Midbrain (tissue), 1 donor: ENCODE measurements around the gene PML.
A peak's percentile ranks its signal among the peaks of the same experiment; 100 is the strongest.

Experiments used
- DNase-seq: peaks from one replicate; lab custom pipeline; 2025; lab: John Stamatoyannopoulos, UW

PML gene

DNA sequence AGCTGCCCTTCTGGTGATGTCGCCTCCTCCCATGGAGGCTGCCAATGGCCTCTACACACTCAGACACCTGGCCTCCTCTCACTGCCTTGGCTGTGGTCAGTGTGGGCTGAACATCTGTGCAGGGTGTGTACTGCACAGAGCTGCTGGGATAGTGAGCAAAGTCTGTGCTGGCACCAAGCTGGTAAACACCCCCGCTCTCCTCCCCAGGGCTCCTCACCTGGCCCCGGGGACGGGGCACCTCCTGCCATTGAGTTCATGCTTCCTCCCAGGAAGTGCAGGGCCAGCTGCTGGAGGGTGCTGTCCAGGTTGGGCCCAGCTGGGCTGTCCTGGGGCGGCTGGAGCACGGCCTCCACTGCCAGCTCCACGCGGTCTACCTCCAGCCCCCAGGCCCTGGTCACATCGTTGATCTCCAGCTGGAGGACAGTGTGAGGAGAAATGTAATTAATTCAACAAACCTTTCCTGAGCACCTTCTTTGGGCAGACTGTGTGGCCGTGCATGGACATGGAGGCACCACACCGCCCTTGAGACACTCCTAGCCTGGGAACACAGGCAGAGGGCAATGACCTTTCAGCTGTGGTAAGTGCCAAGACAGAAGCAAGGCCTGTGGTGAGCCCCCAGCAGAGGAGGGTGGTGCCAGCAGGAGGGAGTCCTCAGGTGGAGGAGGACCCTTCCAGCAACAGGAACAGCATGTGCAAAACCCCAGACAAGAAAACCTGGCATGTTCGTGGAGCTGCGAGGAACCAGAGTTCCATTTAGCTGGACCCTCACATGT lies 9.2 kb upstream of the PML start:
- no peak for DNase-seq

- DNase-seq, result no peak
These were observed 8.3 kb upstream of the PML start for GRCh38 chr15:73986055-73986775.

DNA sequence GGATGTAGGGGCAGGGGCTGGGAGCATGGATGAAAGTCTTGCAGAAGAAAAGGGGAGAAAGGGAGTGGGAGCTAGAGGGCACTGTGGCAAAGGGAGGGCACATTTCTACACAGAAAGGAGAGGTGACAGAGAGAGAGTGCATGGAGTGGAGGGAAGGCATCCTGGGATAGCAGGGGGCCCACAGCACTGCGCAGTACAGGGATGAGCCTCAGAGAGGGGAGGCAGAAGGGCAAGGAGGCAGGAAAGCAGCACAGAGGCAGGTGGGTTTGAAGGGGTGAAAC lies 7.8 kb upstream of the PML start:
- DNase-seq, result no peak

DNA sequence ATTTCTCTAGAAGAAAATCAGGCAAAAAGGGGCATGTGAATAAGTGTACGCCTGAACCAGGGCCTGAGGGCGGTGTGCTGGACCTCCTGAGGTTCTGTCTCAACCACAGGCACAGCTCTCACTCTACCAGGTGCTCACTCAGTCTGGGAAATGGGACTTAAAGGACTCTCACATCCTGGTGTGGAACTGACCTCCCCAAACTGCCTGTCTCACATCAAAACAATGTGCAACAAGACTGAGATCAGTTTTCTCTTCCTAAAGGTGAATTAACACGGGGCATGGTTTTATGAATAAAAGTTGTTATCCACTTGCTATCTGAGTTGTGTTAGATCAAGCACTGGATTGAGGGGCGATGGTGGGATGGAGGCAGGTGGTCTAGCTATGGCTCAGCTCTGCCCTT lies 7.3 kb upstream of the PML start:
- DNase-seq, result no peak

GRCh38 chr15:73987681-73988444 lies 6.7 kb upstream of the PML start:
- no peak for DNase-seq

GRCh38 chr15:73988445-73988969 lies 6.0 kb upstream of the PML start:
- no peak for DNase-seq

- DNase-seq, result no peak
These were observed 5.3 kb upstream of the PML start for GRCh38 chr15:73989001-73989798.

GRCh38 chr15:73990250-73991005 lies 4.1 kb upstream of the PML start:
- no peak for DNase-seq

DNA sequence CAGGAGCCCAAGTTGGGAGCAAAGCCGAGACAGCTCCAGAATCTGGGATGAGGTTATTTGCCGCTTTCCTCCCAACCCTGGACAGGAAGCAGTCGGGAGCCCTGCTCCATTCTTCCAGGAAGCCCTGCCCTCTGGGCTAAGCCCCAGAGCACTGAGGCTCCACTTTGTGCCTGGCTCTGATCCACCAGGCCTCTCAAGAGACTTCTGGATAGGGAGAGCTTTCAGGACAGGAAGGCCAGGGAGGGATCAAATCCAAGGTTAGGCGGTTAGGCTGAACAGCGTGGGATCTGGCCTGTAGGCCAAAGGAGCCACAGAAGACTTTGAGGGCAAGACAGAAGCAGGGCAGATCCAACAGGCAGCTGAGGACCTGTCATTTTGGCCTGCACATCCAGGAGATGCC lies 3.3 kb upstream of the PML start:
- peak; percentile 31 for DNase-seq

DNA sequence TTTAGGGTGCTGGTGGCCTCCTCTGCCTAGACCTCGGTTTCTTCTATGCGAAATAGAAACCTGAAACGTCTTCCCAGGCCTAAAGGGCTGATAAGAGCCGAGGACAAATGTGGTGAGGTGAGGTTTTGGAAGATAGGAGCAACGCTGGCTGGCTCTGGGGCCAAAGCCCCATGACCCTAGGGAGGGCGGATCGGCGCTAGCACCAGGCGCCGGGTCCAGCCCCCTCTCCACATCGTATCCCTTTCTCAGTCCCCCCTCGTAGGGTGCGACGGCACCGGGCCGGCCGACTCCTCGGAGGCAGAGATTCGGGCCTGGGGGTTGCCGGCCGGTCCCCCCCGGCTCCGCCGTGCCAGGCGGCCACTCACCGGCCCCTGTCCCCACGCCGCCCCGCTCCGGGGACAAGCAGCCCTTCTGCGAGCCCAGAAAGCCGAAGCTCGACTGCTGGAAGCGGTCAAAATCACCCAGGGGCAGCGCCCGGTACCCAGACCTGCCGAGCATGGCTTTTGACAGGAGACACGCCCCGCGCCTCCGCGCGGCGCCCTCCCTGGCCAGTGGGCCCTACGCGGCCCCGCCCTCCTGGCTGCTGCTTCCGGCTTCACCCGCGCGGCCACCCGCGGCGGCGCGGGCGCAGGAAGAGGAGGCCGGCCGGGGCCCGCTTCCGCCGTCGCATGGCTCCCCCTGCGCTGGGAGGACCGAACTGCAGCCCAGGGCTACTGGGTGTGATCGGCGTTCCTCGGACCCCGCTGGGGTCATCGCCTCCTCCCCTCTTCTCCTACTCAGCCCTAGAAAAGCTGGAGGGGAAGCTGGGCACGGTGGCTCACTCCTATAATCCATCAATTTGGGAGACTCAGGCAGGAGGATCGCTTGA lies 2.6 kb upstream of the PML start, which contains the start of gene STOML1:
STOML1 (minus strand) TSS at position 570 of the 868 bp plus-strand sequence; CDS start at position 498, 72 bp downstream.
- DNase-seq, result peak; percentile 88

DNA sequence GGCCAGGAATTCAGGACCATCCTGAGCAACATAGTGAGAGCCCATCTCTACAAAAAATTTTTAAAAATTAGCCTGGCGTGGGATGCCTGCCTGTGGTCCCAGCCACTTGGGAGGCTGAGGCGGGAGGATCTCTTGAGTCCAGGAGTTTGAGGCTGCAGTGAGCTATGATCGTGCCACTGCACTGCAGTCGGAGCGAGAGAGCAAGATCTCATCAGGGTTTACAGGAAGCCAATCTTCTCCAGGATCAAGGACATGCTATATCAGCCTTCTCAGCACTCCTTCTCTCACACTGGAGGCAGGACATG lies 2.0 kb upstream of the PML start:
- DNase-seq, result no peak

DNA sequence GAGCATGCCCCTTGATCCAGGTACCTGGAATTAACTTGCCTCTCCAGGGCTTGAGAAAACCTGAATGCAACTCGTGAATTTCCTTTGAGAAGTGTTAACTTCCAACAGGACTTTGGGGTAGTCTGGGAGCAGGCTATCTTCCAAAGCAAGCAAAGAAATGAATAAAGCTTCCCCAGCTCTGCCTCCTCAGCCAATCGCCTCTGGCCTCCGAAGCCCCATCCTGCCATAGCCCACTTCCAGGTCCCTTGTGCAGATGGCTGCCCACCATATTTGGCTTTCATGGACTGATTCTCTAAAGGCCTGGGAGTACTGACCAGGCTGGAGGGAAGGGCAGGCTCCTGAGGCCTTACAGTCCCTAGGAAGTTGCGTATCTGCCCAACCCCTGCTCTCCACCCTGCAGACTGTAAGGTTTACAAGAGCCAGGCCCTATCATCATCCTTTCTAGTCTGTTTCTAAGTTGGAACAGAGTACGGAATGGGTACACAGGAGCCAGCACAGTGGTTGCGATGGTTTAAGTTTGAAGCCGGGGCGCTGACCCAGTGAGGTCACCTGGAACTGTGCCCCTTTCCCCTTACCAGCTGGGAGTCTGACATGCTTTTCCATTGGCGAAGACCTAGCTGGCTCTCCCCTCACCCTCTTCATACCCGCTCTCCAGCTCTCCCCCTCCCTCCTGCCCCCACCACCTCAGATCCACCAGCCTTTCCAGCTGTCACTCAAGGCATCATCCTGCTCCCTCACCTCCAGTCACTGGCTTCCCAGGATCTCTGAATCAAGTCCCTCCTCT lies 1.1 kb upstream of the PML start:
- DNase-seq, result no peak

GRCh38 chr15:73994912-73995622 lies 551 bp downstream of the PML start:
- no peak for DNase-seq

GRCh38 chr15:73996267-73996666 lies 1.8 kb downstream of the PML start:
- DNase-seq, result no peak

DNA sequence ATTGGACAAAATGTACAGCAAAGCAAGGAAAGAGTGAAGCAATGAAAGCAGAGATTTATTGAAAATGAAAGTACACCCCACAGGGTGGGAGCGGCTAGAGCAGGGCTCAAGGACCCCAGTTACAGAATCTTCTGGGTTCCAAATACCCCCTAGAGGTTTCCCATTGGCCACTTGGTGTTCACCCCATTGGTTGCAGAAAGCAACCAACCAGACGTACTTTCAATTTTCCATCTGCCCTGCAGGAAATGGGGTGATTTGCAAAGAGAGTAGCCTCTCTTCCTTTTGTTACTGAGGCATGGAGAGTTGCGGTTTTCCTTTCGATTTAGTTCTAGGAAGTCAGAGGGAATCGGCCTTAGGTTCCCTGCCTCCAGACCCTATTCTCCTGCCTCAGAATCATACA lies 2.4 kb downstream of the PML start:
- peak; percentile 26 for DNase-seq

GRCh38 chr15:73997986-73998385 lies 3.5 kb downstream of the PML start:
- DNase-seq, result no peak

DNA sequence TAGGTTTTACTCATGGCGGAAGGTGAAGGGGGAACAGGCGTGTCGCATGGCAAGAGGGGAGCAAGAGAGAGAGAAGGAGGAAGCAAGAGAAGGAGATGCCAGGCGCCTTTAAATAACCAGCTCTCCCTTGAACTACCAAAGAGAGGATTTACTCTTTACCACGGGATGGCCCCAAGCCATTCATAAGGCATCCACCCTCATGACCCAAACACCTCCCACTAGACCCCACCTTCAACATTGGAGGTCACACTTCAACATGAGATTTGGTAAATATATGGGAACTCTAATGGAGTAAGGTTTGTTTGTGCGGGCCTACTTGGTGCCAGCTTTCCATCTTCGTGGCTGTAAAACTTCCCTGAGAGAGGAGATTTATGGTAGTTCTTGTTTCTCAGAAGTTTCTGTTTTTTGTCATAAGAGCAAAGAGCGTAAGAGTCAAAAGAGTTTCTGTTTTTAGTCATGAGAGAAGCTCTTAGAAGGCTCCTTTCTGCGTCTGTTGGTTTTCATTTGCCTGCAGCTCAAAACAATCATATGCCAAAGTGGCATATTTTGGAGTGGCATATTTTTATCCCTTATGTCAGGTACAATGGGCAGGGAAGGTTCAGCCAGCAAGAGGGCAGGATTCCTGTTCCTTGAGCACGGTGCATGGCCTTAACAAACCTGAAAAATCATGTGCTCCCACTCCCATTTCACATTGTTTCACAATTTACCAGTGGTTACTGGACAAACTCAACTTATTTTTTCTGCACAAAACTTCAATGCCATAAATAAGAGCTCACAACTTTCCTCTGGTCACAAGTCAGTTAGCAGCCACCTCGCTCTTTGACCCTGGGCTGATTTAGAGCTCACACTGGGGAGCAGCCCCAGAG lies 12.5 kb downstream of the PML start:
- DNase-seq, result no peak

GRCh38 chr15:74007820-74008371 lies 13.4 kb downstream of the PML start:
- no peak for DNase-seq
